Liver (tissue), 9 donors: ENCODE measurements around the gene NEXMIF. TPM values are rescaled to one million over a fixed set of nuclear protein-coding genes. Genes with fewer than 3 reads are reported as not detected.

Experiments used
- DNase-seq: peaks from one replicate; pipeline ENCODE4 v3.0.0-alpha.2; 2017; ENCODE audit warnings: low spot score
- H3K27ac ChIP-seq, 2 donors: one replicate each; pipeline ENCODE4 v1.7.0; 2013; ENCODE audit warnings: inconsistent platforms in 2 of 2, low read length in 2 of 2, control low read depth in 1 of 2, low read depth in 1 of 2, mild to moderate bottlenecking in 1 of 2
- H3K27me3 ChIP-seq, 4 donors: one replicate each; pipeline versions ENCODE4 v1.6.1 to v1.7.0; 2013; ENCODE audit warnings: low read length in 3 of 4, inconsistent platforms in 1 of 4, mild to moderate bottlenecking in 1 of 4, moderate library complexity in 1 of 4; ENCODE audit not compliant: control insufficient read depth in 4 of 4, insufficient read depth in 4 of 4
- H3K36me3 ChIP-seq, 4 donors: one replicate each; pipeline versions ENCODE4 v1.6.1 to v1.7.0; 2013; ENCODE audit warnings: low read length in 3 of 4, mild to moderate bottlenecking in 3 of 4, low read depth in 1 of 4, moderate library complexity in 1 of 4; ENCODE audit not compliant: control insufficient read depth in 4 of 4, insufficient read depth in 3 of 4
- H3K4me1 ChIP-seq, 4 donors: one replicate each; pipeline versions ENCODE4 v1.6.1 to v1.7.0; 2013; ENCODE audit warnings: low read length in 3 of 4, mild to moderate bottlenecking in 3 of 4, moderate library complexity in 1 of 4; ENCODE audit not compliant: control insufficient read depth in 4 of 4, insufficient read depth in 4 of 4
- H3K4me3 ChIP-seq, 3 donors: one replicate each; pipeline versions ENCODE4 v1.6.1 to v1.7.0; 2013; ENCODE audit warnings: low read length in 3 of 3, control low read depth in 1 of 3, low read depth in 1 of 3, mild to moderate bottlenecking in 1 of 3
- H3K9ac ChIP-seq, 2 donors: one replicate each; pipeline ENCODE4 v1.7.0; 2013; ENCODE audit warnings: low read length in 2 of 2, mild to moderate bottlenecking in 2 of 2, moderate library complexity in 2 of 2, control low read depth in 1 of 2, low read depth in 1 of 2
- H3K9me3 ChIP-seq, 4 donors: one replicate each; pipeline versions ENCODE4 v1.6.1 to v1.7.0; 2013; ENCODE audit warnings: low read length in 3 of 4; ENCODE audit not compliant: control insufficient read depth in 4 of 4
- FOXA2 ChIP-seq: IDR thresholded peaks from 2 replicates; pipeline ENCODE4 v1.6.1; 2016; ENCODE audit warnings: antibody characterized with exemption
- GABPA ChIP-seq, 2 donors: IDR thresholded peaks in 1 of 2; conservative IDR thresholded peaks in 1 of 2; 2 replicates each; pipeline ENCODE4 v1.6.1; 2016; ENCODE audit warnings: antibody characterized with exemption in 2 of 2, mild to moderate bottlenecking in 1 of 2, moderate library complexity in 1 of 2
- JUND ChIP-seq, 2 donors: IDR thresholded peaks; 2 replicates each; pipeline ENCODE4 v1.6.1; 2016; ENCODE audit warnings: antibody characterized with exemption in 2 of 2
- MAX ChIP-seq: IDR thresholded peaks from 2 replicates; pipeline ENCODE4 v1.6.1; 2016; ENCODE audit warnings: antibody characterized with exemption
- NR2F2 ChIP-seq: IDR thresholded peaks from 2 replicates; pipeline ENCODE4 v1.6.1; 2016; ENCODE audit warnings: antibody characterized with exemption
- RAD21 ChIP-seq, 2 donors: IDR thresholded peaks; 2 replicates each; pipeline ENCODE4 v1.6.1; 2016; ENCODE audit warnings: antibody characterized with exemption in 2 of 2, mild to moderate bottlenecking in 2 of 2
- REST ChIP-seq: IDR thresholded peaks from 2 replicates; pipeline ENCODE4 v1.6.1; 2016; ENCODE audit warnings: antibody characterized with exemption, mild to moderate bottlenecking
- RXRA ChIP-seq, 2 donors: IDR thresholded peaks; 2 replicates each; pipeline ENCODE4 v1.6.1; 2017 to 2018; ENCODE audit warnings: antibody characterized with exemption in 2 of 2, mild to moderate bottlenecking in 1 of 2
- TAF1 ChIP-seq: conservative IDR thresholded peaks from 2 replicates; pipeline ENCODE4 v1.6.1; 2016; ENCODE audit warnings: antibody characterized with exemption, mild to moderate bottlenecking
- YY1 ChIP-seq: IDR thresholded peaks from 2 replicates; pipeline ENCODE4 v1.6.1; 2016; ENCODE audit warnings: antibody characterized with exemption, mild to moderate bottlenecking
- WGBS: extraction: QIAGEN DNeasy Blood & Tissue Kit; methylation state at CpG from one replicate; pipeline ENCODE4 v1.1.7; 2013; 5-methylcytosine and 5-hydroxymethylcytosine counted together
- polyA plus RNA-seq, 2 donors: library from polyadenylated mRNA; stranded (reverse) in 1 of 2; unstranded in 1 of 2; fragments of 200-250 nt in 1 of 2; fragments of >200 nt in 1 of 2; fragmentation: Nextera tagmentation in 1 of 2; extraction: Ambion mirVana in 1 of 2; gene quantifications; one replicate each; pipeline versions ENCODE4 v1.2.1 to v1.2.3, GENCODE V29; 2013 to 2015
- total RNA-seq, 2 donors: library from RNA; depleted of rRNA; stranded (reverse); fragments of >200 nt; gene quantifications; one replicate each; pipeline ENCODE4 v1.2.3, GENCODE V29; 2014
- TF ChIP-seq, protein P1 (sequence below): fragments of 150-350 bp; IDR thresholded peaks from 2 replicates; pipeline ENCODE4 v1.5.1; 2017; ENCODE audit warnings: improper control_type of control experiment, low read depth, low read length; ENCODE audit not compliant: missing input control
- TF ChIP-seq, protein P2 (sequence below): IDR thresholded peaks from 2 replicates; pipeline ENCODE4 v1.6.1; 2016; ENCODE audit warnings: antibody characterized with exemption
- donor health status: healthy.
- donor health status: healthy.
- donor health status: healthy.
- donor health status: healthy.
- donor health status: healthy.

The NEXMIF gene
- total and polyA plus RNA-seq, 4 donors, result 0.01 to 0.42 (median 0.06) TPM

DNA sequence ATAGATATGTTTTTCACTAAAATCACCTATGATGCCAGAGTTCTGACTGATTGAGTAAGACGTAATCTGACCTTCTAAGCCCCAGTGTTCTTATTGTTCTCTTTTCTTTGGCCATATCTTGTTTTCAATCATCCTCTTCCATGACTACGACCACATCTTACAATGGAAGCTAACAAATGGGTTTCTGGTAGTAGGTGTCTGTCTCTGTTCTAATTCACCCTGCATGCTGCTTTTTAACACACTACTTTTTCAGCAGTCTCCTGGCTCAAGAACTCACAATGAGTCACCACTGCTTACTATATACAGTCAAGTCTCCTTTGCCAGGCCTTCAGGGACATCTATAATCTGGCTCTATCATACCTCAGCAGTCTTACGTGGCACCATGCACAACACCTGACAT, 146.1 kb downstream of the NEXMIF start:
- 69% methylated on average over 3 of the region's 3 CpGs for WGBS
- no peak overlapping the region for H3K9ac ChIP-seq

DNA sequence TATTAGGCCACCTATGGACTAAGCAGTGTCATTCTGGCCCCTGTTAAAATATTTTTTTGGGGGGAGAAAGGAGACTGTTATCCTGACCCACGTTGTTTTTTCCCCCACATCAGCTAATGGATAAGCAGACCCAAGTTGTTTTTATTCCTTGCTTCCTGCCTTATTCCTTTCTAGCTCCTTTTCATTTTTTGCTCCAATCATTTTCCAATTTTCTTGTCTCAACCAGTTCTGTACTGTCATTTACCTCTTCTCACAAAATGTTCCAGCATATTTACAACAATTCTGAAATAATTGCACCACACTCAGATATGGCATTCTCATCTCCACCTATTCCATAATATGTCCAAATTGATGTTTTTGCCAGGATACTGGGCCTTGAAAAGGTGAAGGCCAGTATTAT, 150.3 kb downstream of the NEXMIF start:
- no peaks in the 10 kb centered on the region for H3K36me3 ChIP-seq
- H3K4me3 ChIP-seq, result no peak overlapping the region
- no peaks in the 10 kb centered on the region for H3K9me3 ChIP-seq
- 48% methylated on average over 1 of the region's 1 CpG for WGBS
- H3K9ac ChIP-seq, result no peak overlapping the region
- no peak overlapping the region for H3K27ac ChIP-seq
- TF ChIP-seq TAF1 (no peak), FOXA2 (no peak), GABPA (IDR thresholded peaks at IDR 0.05 in 1 of 2, conservative IDR thresholded peaks at IDR 0.05 in 1 of 2) (no peak), MAX (no peak), RAD21 (IDR thresholded peaks at IDR 0.05) (no peak)
- H3K4me1 ChIP-seq, result no peaks in the 10 kb centered on the region
- DNase-seq, result no peak
- H3K27me3 ChIP-seq, result no peaks in the 10 kb centered on the region

More for the DNA sequence above, 146.1 kb downstream of the NEXMIF start:
- TF ChIP-seq JUND (IDR thresholded peaks at IDR 0.05), result no peak
- TF ChIP-seq REST, result no peak
- TF ChIP-seq, protein P1, sequence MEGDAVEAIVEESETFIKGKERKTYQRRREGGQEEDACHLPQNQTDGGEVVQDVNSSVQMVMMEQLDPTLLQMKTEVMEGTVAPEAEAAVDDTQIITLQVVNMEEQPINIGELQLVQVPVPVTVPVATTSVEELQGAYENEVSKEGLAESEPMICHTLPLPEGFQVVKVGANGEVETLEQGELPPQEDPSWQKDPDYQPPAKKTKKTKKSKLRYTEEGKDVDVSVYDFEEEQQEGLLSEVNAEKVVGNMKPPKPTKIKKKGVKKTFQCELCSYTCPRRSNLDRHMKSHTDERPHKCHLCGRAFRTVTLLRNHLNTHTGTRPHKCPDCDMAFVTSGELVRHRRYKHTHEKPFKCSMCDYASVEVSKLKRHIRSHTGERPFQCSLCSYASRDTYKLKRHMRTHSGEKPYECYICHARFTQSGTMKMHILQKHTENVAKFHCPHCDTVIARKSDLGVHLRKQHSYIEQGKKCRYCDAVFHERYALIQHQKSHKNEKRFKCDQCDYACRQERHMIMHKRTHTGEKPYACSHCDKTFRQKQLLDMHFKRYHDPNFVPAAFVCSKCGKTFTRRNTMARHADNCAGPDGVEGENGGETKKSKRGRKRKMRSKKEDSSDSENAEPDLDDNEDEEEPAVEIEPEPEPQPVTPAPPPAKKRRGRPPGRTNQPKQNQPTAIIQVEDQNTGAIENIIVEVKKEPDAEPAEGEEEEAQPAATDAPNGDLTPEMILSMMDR, result no peak
- TF ChIP-seq GABPA (IDR thresholded peaks at IDR 0.05 in 1 of 2, conservative IDR thresholded peaks at IDR 0.05 in 1 of 2), result no peak
- TF ChIP-seq NR2F2, result no peak
- TF ChIP-seq RXRA (IDR thresholded peaks at IDR 0.05), result no peak
- no peak for TF ChIP-seq MAX
- no peak for TF ChIP-seq RAD21 (IDR thresholded peaks at IDR 0.05)
- TF ChIP-seq, protein P2, sequence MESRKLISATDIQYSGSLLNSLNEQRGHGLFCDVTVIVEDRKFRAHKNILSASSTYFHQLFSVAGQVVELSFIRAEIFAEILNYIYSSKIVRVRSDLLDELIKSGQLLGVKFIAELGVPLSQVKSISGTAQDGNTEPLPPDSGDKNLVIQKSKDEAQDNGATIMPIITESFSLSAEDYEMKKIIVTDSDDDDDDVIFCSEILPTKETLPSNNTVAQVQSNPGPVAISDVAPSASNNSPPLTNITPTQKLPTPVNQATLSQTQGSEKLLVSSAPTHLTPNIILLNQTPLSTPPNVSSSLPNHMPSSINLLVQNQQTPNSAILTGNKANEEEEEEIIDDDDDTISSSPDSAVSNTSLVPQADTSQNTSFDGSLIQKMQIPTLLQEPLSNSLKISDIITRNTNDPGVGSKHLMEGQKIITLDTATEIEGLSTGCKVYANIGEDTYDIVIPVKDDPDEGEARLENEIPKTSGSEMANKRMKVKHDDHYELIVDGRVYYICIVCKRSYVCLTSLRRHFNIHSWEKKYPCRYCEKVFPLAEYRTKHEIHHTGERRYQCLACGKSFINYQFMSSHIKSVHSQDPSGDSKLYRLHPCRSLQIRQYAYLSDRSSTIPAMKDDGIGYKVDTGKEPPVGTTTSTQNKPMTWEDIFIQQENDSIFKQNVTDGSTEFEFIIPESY, result no peak
- TF ChIP-seq YY1, result no peak
- Histone ChIP-seq H3K27ac (no peak overlapping the region), H3K27me3 (no peaks in the 10 kb centered on the region), H3K36me3 (no peaks in the 10 kb centered on the region), H3K9me3 (no peaks in the 10 kb centered on the region), H3K4me3 (no peak overlapping the region), H3K4me1 (no peaks in the 10 kb centered on the region)
- no peak for DNase-seq
